Spleen (tissue), 11 donors: ENCODE data around the gene SNPH. TPM values are rescaled to one million over a fixed set of nuclear protein-coding genes. Genes with fewer than 3 reads are reported as not detected.
A peak's percentile ranks its signal among the peaks of the same experiment; 100 is the strongest.

ENCODE experiments used
- DNase-seq: peaks from one replicate; pipeline ENCODE4 v3.0.0-alpha.2; 2020
- H3K27ac ChIP-seq, 8 donors: fragments of 200-600 bp; sonication (generic) in 7 of 8; 1 replicate in 4 of 8; 2 replicates in 4 of 8; pipeline versions ENCODE4 v1.5.0 to v1.8.0; 2016 to 2021; ENCODE audit warnings: inconsistent platforms in 4 of 8, mild to moderate bottlenecking in 4 of 8, moderate library complexity in 1 of 8
- H3K27me3 ChIP-seq, 7 donors: fragments of 200-600 bp; sonication (generic) in 6 of 7; replicated peaks in 1 of 7; 1 replicate in 4 of 7; 2 replicates in 3 of 7; pipeline versions ENCODE4 v1.5.0 to v1.8.0; 2016 to 2021; ENCODE audit warnings: inconsistent platforms in 3 of 7, mild to moderate bottlenecking in 1 of 7
- H3K36me3 ChIP-seq, 6 donors: fragments of 200-600 bp; sonication (generic) in 5 of 6; 1 replicate in 4 of 6; 2 replicates in 2 of 6; pipeline versions ENCODE4 v1.5.0 to v1.8.0; 2016 to 2021; ENCODE audit warnings: inconsistent platforms in 2 of 6
- H3K4me1 ChIP-seq, 6 donors: fragments of 200-600 bp; sonication (generic) in 5 of 6; 1 replicate in 3 of 6; 2 replicates in 3 of 6; pipeline versions ENCODE4 v1.5.0 to v1.8.0; 2016 to 2021; ENCODE audit warnings: inconsistent platforms in 3 of 6
- H3K4me3 ChIP-seq, 8 donors: fragments of 200-600 bp; sonication (generic) in 7 of 8; 1 replicate in 4 of 8; 2 replicates in 4 of 8; pipeline versions ENCODE4 v1.5.0 to v1.8.0; 2016 to 2021; ENCODE audit warnings: inconsistent platforms in 4 of 8, mild to moderate bottlenecking in 4 of 8, moderate library complexity in 2 of 8
- H3K9me3 ChIP-seq, 8 donors: fragments of 200-600 bp; sonication (generic) in 7 of 8; 1 replicate in 4 of 8; 2 replicates in 4 of 8; pipeline versions ENCODE4 v1.5.0 to v1.8.0; 2016 to 2021; ENCODE audit warnings: inconsistent platforms in 4 of 8
- POLR2A ChIP-seq, 3 donors: fragments of 450-650 bp; IDR thresholded peaks; one replicate each; pipeline ENCODE4 v1.5.1; 2017; ENCODE audit warnings: antibody characterized with exemption in 3 of 3, mild to moderate bottlenecking in 1 of 3
- POLR2AphosphoS5 ChIP-seq, 3 donors: sonication (generic); formaldehyde crosslinking; IDR thresholded peaks; one replicate each; pipeline ENCODE4 v1.5.1; 2017; ENCODE audit warnings: antibody characterized with exemption in 3 of 3
- WGBS, 5 donors: extraction: QIAGEN DNeasy Blood & Tissue Kit in 3 of 5; methylation state at CpG; one replicate each; pipeline versions ENCODE4 v1.1.5 to v1.1.7; 2013 to 2018; 5-methylcytosine and 5-hydroxymethylcytosine counted together
- intact Hi-C: fragments of 100-400 bp; cut with DNase I; formaldehyde crosslinking; loops from one replicate; pipeline ENCODE4 v1.15.0; 2023; ENCODE audit warnings: low total_unique reads
- polyA plus RNA-seq, 3 donors: library from polyadenylated mRNA; stranded (reverse); fragments of 200-250 nt; gene quantifications; one replicate each; pipeline ENCODE4 v1.2.1, GENCODE V29; 2013
- total RNA-seq, 7 donors: library from RNA; depleted of rRNA in 3 of 7; stranded (reverse); fragments of >200 nt in 3 of 7; fragmentation: NEBNext Ultra II Directional in 4 of 7; extraction: Animal tissue kit (Norgen Biotek cat#: 25700) in 4 of 7; gene quantifications; one replicate each; pipeline versions ENCODE4 v1.1.0 to v1.2.1, GENCODE V29; 2016 to 2021
- TF ChIP-seq, protein P1 (sequence below), 11 experiments: fragments of 200-600 bp in 7 of 11; fragments of 450-650 bp in 4 of 11; sonication (generic) in 4 of 11; IDR thresholded peaks in 8 of 11; conservative IDR thresholded peaks in 3 of 11; 1 replicate in 7 of 11; 2 replicates in 4 of 11; pipeline versions ENCODE4 v1.4.0 to v1.8.0; 2016 to 2021; ENCODE audit warnings: antibody characterized with exemption in 11 of 11, inconsistent platforms in 4 of 11, mild to moderate bottlenecking in 1 of 11
- donor health status: healthy with polysubstance abuse.
- donor health status: DM: no; HTN: no; CAD: no; lungs with moderate emphysema.
- donor health status: DM: no; HTN: no; CAD: no.
- donor health status: Bipolar disorder and iron deficiency.
- donor health status: healthy.
- donor health status: DM: no; HTN: no; CAD: no.
- donor health status: DM: yes; HTN: yes; CAD: no.

The SNPH gene
- total and polyA plus RNA-seq, 10 donors, result 0.58 to 3.5 (median 2.0) TPM

GRCh38 chr20:1307171-1307570 lies 41.1 kb downstream of the SNPH start:
- Histone ChIP-seq H3K36me3 (peaks cover 0 to 21% (median 0%) of the 10 kb centered on the region in 6 donors), H3K4me3 (no peak overlapping the region), H3K27me3 (no peaks in the 10 kb centered on the region), H3K9me3 (no peaks in the 10 kb centered on the region), H3K27ac (no peak overlapping the region), H3K4me1 (no peaks in the 10 kb centered on the region)
- peak; percentile 63 for DNase-seq
- intact Hi-C loops, result no loop called here
- WGBS, 5 donors, result 91 to 97% (median 94%) methylated on average over 9 to 10 of the region's 10 CpGs
- TF ChIP-seq, protein P1, sequence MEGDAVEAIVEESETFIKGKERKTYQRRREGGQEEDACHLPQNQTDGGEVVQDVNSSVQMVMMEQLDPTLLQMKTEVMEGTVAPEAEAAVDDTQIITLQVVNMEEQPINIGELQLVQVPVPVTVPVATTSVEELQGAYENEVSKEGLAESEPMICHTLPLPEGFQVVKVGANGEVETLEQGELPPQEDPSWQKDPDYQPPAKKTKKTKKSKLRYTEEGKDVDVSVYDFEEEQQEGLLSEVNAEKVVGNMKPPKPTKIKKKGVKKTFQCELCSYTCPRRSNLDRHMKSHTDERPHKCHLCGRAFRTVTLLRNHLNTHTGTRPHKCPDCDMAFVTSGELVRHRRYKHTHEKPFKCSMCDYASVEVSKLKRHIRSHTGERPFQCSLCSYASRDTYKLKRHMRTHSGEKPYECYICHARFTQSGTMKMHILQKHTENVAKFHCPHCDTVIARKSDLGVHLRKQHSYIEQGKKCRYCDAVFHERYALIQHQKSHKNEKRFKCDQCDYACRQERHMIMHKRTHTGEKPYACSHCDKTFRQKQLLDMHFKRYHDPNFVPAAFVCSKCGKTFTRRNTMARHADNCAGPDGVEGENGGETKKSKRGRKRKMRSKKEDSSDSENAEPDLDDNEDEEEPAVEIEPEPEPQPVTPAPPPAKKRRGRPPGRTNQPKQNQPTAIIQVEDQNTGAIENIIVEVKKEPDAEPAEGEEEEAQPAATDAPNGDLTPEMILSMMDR (IDR thresholded peaks at IDR 0.05 in 8 of 11, conservative IDR thresholded peaks at IDR 0.05 in 3 of 11), result no peak
- TF ChIP-seq POLR2A (IDR thresholded peaks at IDR 0.05) (no peak), POLR2AphosphoS5 (IDR thresholded peaks at IDR 0.05) (no peak)

GRCh38 chr20:1307571-1307971 lies 41.5 kb downstream of the SNPH start:
- no peaks in the 10 kb centered on the region for H3K9me3 ChIP-seq
- H3K27ac ChIP-seq, result no peak overlapping the region
- no peaks in the 10 kb centered on the region for H3K4me1 ChIP-seq
- TF ChIP-seq, protein P1 (IDR thresholded peaks at IDR 0.05 in 8 of 11, conservative IDR thresholded peaks at IDR 0.05 in 3 of 11), result no peak
- no peak for TF ChIP-seq POLR2A (IDR thresholded peaks at IDR 0.05)
- TF ChIP-seq POLR2AphosphoS5 (IDR thresholded peaks at IDR 0.05), result no peak
- peaks cover 0 to 21% (median 0%) of the 10 kb centered on the region in 6 donors for H3K36me3 ChIP-seq
- intact Hi-C loops, result no loop called here
- WGBS, 5 donors, result 90 to 97% (median 93%) methylated on average over 12 to 13 of the region's 13 CpGs
- peak; percentile 51 for DNase-seq
- H3K27me3 ChIP-seq, result no peaks in the 10 kb centered on the region
- H3K4me3 ChIP-seq, result no peak overlapping the region

DNA sequence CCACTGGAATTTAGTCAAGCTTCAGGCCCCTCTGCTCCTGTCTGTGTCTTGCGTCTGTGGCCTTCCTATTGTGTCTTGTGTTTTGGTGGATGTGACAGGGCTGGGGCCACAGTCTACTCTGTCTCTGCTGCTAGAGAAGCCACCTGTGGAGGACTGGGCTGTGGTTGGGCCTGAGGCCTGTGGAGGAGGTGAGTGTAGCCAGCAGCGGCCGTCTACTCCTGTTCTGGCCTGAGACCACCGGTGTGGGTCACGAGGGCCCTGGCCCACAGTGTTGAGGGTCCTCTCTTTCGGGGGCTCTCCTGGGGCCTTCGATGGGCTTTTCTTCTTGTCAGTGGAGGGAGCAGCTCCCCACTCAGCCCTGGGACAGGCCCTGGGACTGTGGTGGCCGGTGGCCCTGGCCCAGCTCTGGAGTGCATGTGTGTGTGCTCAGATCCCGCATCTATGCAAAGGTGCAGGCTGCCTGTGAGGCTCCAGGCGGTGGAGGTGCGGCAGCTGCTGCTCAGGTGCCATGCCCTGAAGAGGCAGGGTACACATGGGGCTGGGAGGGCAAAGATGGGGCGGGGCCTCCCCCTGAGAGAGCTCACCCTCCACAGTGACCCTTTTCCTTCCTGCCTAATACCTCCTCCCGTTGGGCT lies 42.1 kb downstream of the SNPH start:
- DNase-seq, result peak; percentile 68
- intact Hi-C loops, result no loop called here

GRCh38 chr20:1308702-1309095 lies 42.6 kb downstream of the SNPH start:
- intact Hi-C loops, result no loop called here
- Histone ChIP-seq H3K4me1 (peaks cover 5 to 8% (median 7%) of the 10 kb centered on the region in 6 donors), H3K36me3 (peaks cover 0 to 21% (median 0%) of the 10 kb centered on the region in 6 donors), H3K9me3 (no peaks in the 10 kb centered on the region), H3K4me3 (no peak overlapping the region), H3K27ac (no peak overlapping the region), H3K27me3 (no peaks in the 10 kb centered on the region)
- peak; percentile 42 for DNase-seq
- TF ChIP-seq POLR2A (IDR thresholded peaks at IDR 0.05) (no peak), POLR2AphosphoS5 (IDR thresholded peaks at IDR 0.05) (no peak)
- TF ChIP-seq, protein P1 (IDR thresholded peaks at IDR 0.05 in 8 of 11, conservative IDR thresholded peaks at IDR 0.05 in 3 of 11), result no peak
- 81 to 92% (median 90%) methylated on average over 5 to 9 of the region's 9 CpGs for WGBS, 5 donors

More for the DNA sequence above, 42.1 kb downstream of the SNPH start:
- Histone ChIP-seq H3K9me3 (no peaks in the 10 kb centered on the region), H3K36me3 (peaks cover 0 to 21% (median 0%) of the 10 kb centered on the region in 6 donors), H3K4me1 (peaks cover 0 to 3% (median 2%) of the 10 kb centered on the region in 6 donors), H3K27me3 (no peaks in the 10 kb centered on the region), H3K4me3 (no peak overlapping the region), H3K27ac (no peak overlapping the region)
- WGBS, 5 donors, result 77 to 88% (median 86%) methylated on average over 12 to 13 of the region's 13 CpGs
- no peak for TF ChIP-seq POLR2AphosphoS5 (IDR thresholded peaks at IDR 0.05)
- TF ChIP-seq, protein P1 (IDR thresholded peaks at IDR 0.05 in 8 of 11, conservative IDR thresholded peaks at IDR 0.05 in 3 of 11), result no peak
- TF ChIP-seq POLR2A (IDR thresholded peaks at IDR 0.05), result no peak
